ENCODE data around the gene SCNN1G. TPM values are rescaled to one million over a fixed set of nuclear protein-coding genes. Genes with fewer than 3 reads are reported as not detected.

The SCNN1G gene, protein sequence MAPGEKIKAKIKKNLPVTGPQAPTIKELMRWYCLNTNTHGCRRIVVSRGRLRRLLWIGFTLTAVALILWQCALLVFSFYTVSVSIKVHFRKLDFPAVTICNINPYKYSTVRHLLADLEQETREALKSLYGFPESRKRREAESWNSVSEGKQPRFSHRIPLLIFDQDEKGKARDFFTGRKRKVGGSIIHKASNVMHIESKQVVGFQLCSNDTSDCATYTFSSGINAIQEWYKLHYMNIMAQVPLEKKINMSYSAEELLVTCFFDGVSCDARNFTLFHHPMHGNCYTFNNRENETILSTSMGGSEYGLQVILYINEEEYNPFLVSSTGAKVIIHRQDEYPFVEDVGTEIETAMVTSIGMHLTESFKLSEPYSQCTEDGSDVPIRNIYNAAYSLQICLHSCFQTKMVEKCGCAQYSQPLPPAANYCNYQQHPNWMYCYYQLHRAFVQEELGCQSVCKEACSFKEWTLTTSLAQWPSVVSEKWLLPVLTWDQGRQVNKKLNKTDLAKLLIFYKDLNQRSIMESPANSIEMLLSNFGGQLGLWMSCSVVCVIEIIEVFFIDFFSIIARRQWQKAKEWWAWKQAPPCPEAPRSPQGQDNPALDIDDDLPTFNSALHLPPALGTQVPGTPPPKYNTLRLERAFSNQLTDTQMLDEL
- total RNA-seq, result 1 to 10 TPM; 3.4 to 6.5 (median 5.6) TPM

DNA sequence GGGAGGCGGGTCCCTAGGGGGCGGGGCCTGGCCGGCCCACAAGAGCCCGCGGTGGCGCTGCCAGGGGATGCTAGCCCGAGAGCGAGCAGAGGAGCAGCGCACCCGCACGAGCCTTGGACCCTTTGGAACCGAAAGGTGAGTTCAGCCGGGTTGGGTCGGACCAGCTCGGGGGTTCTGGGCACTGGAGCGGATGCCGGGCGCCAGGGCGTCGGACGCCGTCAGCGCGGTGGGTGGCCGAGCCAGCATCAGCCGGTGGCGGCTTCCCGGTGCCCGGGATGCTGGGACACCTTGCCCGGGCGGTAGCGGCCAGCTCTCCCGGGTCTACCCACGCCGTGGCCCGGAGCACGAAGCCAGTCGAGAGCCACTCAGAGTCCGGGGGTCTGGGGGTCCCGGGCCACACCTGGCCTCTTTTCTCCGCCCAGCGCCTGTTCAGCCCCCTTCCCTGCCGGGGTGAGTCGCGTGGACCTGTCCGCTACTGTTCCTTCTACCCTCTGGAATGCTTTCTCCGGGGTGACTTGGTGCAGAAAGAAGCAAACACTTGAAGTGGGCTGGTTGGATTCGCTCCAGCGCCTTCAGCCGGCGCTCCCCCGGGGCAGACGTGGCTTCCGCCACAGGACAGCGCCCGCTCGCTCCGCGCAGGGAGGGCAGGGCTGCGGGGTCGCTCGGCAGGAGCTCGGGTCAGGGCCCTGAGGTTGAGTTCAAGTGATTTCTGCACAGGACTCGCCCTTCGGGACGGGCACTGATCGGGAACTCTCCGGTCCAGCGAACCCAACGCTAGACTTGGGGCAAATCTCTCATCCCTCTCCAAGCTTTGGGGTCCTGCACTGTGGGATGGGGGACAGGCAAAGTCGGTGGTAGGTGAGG is at the start of gene SCNN1G:
Gene SCNN1G, plus strand, starts transcription at position 67 of the 864 bp plus-strand sequence. CDS start 3,527 bp downstream, outside the sequence.
- peak within 1 kb of the TSS; percentile 48 to 73 (median 68) for H3K27ac ChIP-seq
- TF ChIP-seq, protein P1, sequence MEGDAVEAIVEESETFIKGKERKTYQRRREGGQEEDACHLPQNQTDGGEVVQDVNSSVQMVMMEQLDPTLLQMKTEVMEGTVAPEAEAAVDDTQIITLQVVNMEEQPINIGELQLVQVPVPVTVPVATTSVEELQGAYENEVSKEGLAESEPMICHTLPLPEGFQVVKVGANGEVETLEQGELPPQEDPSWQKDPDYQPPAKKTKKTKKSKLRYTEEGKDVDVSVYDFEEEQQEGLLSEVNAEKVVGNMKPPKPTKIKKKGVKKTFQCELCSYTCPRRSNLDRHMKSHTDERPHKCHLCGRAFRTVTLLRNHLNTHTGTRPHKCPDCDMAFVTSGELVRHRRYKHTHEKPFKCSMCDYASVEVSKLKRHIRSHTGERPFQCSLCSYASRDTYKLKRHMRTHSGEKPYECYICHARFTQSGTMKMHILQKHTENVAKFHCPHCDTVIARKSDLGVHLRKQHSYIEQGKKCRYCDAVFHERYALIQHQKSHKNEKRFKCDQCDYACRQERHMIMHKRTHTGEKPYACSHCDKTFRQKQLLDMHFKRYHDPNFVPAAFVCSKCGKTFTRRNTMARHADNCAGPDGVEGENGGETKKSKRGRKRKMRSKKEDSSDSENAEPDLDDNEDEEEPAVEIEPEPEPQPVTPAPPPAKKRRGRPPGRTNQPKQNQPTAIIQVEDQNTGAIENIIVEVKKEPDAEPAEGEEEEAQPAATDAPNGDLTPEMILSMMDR (IDR thresholded peaks at IDR 0.05), result peak in 1 of 6 experiments; percentile 17
- peak in 1 of 2 donors; percentile 57 for TF ChIP-seq POLR2A (IDR thresholded peaks at IDR 0.05)
- no peaks in the 10 kb centered on the region for H3K36me3 ChIP-seq
- H3K27me3 ChIP-seq, result no peaks in the 10 kb centered on the region
- DNase-seq, result peak; percentile 88 to 91
- no peaks in the 10 kb centered on the region for H3K9me3 ChIP-seq
- intact Hi-C loops (cut with DNase I), result loop anchor here (5.0 kb wide), 1 partner anchor 249 kb away; no protein-coding TSS in a partner anchor
- 0% methylated on average over 6 of the region's 71 CpGs; no CpG with 5 or more reads in 1 of the 2 donors for WGBS, 2 donors
- peak within 1 kb of the TSS; percentile 40 to 65 (median 50) for H3K4me3 ChIP-seq (replicated peaks in 1 of 3)
- H3K4me1 ChIP-seq, result peaks cover 9 to 15% of the 10 kb centered on the region in 2 donors

GRCh38 chr16:23132775-23133463 is 49.6 kb upstream of the SCNN1G start:
- intact Hi-C loops (cut with DNase I), result no loop called here
- no peak for DNase-seq
- 71 to 73% methylated on average over 11 of the region's 11 CpGs for WGBS, 2 donors
- H3K9me3 ChIP-seq, result no peaks in the 10 kb centered on the region
- TF ChIP-seq, protein P1 (IDR thresholded peaks at IDR 0.05), result no peak
- TF ChIP-seq POLR2A (IDR thresholded peaks at IDR 0.05), result no peak
- peak overlapping the region; percentile 5 to 65 (median 26) for H3K27ac ChIP-seq
- H3K36me3 ChIP-seq, result no peaks in the 10 kb centered on the region
- H3K4me1 ChIP-seq, result peaks cover 0 to 3% of the 10 kb centered on the region in 2 donors
- no peaks in the 10 kb centered on the region for H3K27me3 ChIP-seq
- peak overlapping the region in 1 of 3 donors; percentile 7 for H3K4me3 ChIP-seq (replicated peaks in 1 of 3)

- Histone ChIP-seq H3K4me3 (replicated peaks in 1 of 3) (no peak overlapping the region), H3K27me3 (no peaks in the 10 kb centered on the region), H3K27ac (no peak overlapping the region), H3K36me3 (no peaks in the 10 kb centered on the region), H3K9me3 (no peaks in the 10 kb centered on the region), H3K4me1 (peaks cover 0 to 3% of the 10 kb centered on the region in 2 donors)
- no peak for TF ChIP-seq POLR2A (IDR thresholded peaks at IDR 0.05)
- TF ChIP-seq, protein P1 (IDR thresholded peaks at IDR 0.05), result no peak
- 51 to 62% methylated on average over 3 of the region's 3 CpGs for WGBS, 2 donors
- intact Hi-C loops (cut with DNase I), result no loop called here
- DNase-seq, result peak; percentile 20 to 37
Measured at GRCh38 chr16:23134274-23134673, 48.3 kb upstream of the SCNN1G start.

GRCh38 chr16:23137256-23137655 is 45.3 kb upstream of the SCNN1G start:
- TF ChIP-seq, protein P1 (IDR thresholded peaks at IDR 0.05), result no peak
- TF ChIP-seq POLR2A (IDR thresholded peaks at IDR 0.05), result no peak
- intact Hi-C loops (cut with DNase I), result no loop called here
- Histone ChIP-seq H3K36me3 (no peaks in the 10 kb centered on the region), H3K27ac (no peak overlapping the region), H3K4me1 (no peaks in the 10 kb centered on the region), H3K27me3 (no peaks in the 10 kb centered on the region), H3K4me3 (replicated peaks in 1 of 3) (no peak overlapping the region), H3K9me3 (no peaks in the 10 kb centered on the region)
- WGBS, 2 donors, result 89 to 93% methylated on average over 2 of the region's 2 CpGs
- no peak for DNase-seq
